WTC11 (cell line): ENCODE measurements around the gene JMJD7. TPM values are rescaled to one million over a fixed set of nuclear protein-coding genes. Genes with fewer than 3 reads are reported as not detected.
A peak's percentile ranks its signal among the peaks of the same experiment; 100 is the strongest.

ENCODE experiments used
- ATAC-seq: fragments of 200-7000 bp; cut with Tn5 transposase; 2 replicates; pipeline ENCODE4 v1.10.0; 2021; ENCODE audit warnings: mild to moderate bottlenecking, moderate library complexity
- CTCF ChIA-PET: fragments of 300-600 bp; sonication (Branson Sonifier 250); formaldehyde crosslinking; loops from one replicate; lab custom pipeline; 2021; ENCODE audit warnings: antibody characterized with exemption; lab: Charles Lee
- POLR2A ChIA-PET: fragments of 350-600 bp; sonication (Branson Sonifier 250); formaldehyde crosslinking; loops from one replicate; lab custom pipeline; 2021; ENCODE audit warnings: antibody characterized with exemption; lab: Charles Lee
- DNase-seq: peaks from one replicate; pipeline ENCODE4 v3.0.0; 2021; ENCODE audit warnings: low spot score
- H3K27ac Mint-ChIP-seq: 2 replicates; pipeline ENCODE4 v1.8.0; 2021; ENCODE audit warnings: mixed read lengths
- H3K27me3 Mint-ChIP-seq: 2 replicates; pipeline ENCODE4 v1.8.0; 2021; ENCODE audit warnings: low read depth, mild to moderate bottlenecking, moderate library complexity, mixed read lengths
- H3K36me3 Mint-ChIP-seq: 2 replicates; pipeline ENCODE4 v1.8.0; 2021; ENCODE audit warnings: mixed read lengths
- H3K4me1 Mint-ChIP-seq: 2 replicates; pipeline ENCODE4 v1.8.0; 2022; ENCODE audit warnings: mixed read lengths
- H3K4me3 Mint-ChIP-seq: 2 replicates; pipeline ENCODE4 v1.8.0; 2021; ENCODE audit warnings: mild to moderate bottlenecking, moderate library complexity, mixed read lengths
- H3K9me3 Mint-ChIP-seq: 2 replicates; pipeline ENCODE4 v1.8.0; 2021; ENCODE audit warnings: mixed read lengths
- ATF2 ChIP-seq: sonication (generic); formaldehyde crosslinking; IDR thresholded peaks from 2 replicates; pipeline ENCODE4 v1.8.1; 2022; ENCODE audit warnings: low read depth, missing genetic modification reagents, borderline replicate concordance
- CBFB ChIP-seq: sonication (generic); formaldehyde crosslinking; IDR thresholded peaks from 2 replicates; pipeline ENCODE4 v1.8.1; 2022; ENCODE audit warnings: mild to moderate bottlenecking, low read depth, missing genetic modification reagents
- CTCF ChIP-seq: fragments of 200-600 bp; IDR thresholded peaks from 2 replicates; pipeline ENCODE4 v1.8.0; 2022; ENCODE audit warnings: antibody characterized with exemption
- GTF2I ChIP-seq: fragments of 250-450 bp; sonication (Bioruptor Pico); conservative IDR thresholded peaks from 2 replicates; pipeline ENCODE4 v1.4.0; 2021; ENCODE audit warnings: mild to moderate bottlenecking
- MAX ChIP-seq: sonication (generic); formaldehyde crosslinking; IDR thresholded peaks from 2 replicates; pipeline ENCODE4 v1.8.0; 2022; ENCODE audit warnings: mild to moderate bottlenecking, missing genetic modification reagents
- MLX ChIP-seq: sonication (generic); formaldehyde crosslinking; IDR thresholded peaks from 2 replicates; pipeline ENCODE4 v1.8.1; 2023; ENCODE audit warnings: mild to moderate bottlenecking, missing genetic modification reagents, moderate library complexity
- PREB ChIP-seq: sonication (generic); formaldehyde crosslinking; IDR thresholded peaks from 2 replicates; pipeline ENCODE4 v1.8.1; 2022; ENCODE audit warnings: mild to moderate bottlenecking, missing genetic modification reagents, moderate library complexity, borderline replicate concordance
- SOX15 ChIP-seq: fragments of 250-450 bp; sonication (Bioruptor Pico); IDR thresholded peaks from 2 replicates; pipeline ENCODE4 v1.9.0; 2021; ENCODE audit warnings: mild to moderate bottlenecking
- TEAD4 ChIP-seq: sonication (generic); formaldehyde crosslinking; IDR thresholded peaks from 2 replicates; pipeline ENCODE4 v1.8.0; 2022; ENCODE audit warnings: mild to moderate bottlenecking, missing genetic modification reagents
- USF1 ChIP-seq: sonication (generic); formaldehyde crosslinking; IDR thresholded peaks from 2 replicates; pipeline ENCODE4 v1.8.0; 2022; ENCODE audit warnings: mild to moderate bottlenecking, missing genetic modification reagents
- ZBTB43 ChIP-seq: sonication (generic); formaldehyde crosslinking; IDR thresholded peaks from 2 replicates; pipeline ENCODE4 v1.8.1; 2023; ENCODE audit warnings: mild to moderate bottlenecking, missing genetic modification reagents
- ZNF138 ChIP-seq: sonication (generic); formaldehyde crosslinking; conservative IDR thresholded peaks from 2 replicates; pipeline ENCODE4 v1.8.1; 2022; ENCODE audit warnings: mild to moderate bottlenecking, moderate library complexity, missing genetic modification reagents
- ZNF232 ChIP-seq: sonication (generic); formaldehyde crosslinking; IDR thresholded peaks from 2 replicates; pipeline ENCODE4 v1.8.0; 2022; ENCODE audit warnings: mild to moderate bottlenecking, missing genetic modification reagents
- ZNF425 ChIP-seq: fragments of 250-450 bp; sonication (Bioruptor Pico); conservative IDR thresholded peaks from 2 replicates; pipeline ENCODE4 v1.9.0; 2021; ENCODE audit warnings: mild to moderate bottlenecking
- ZSCAN18 ChIP-seq: fragments of 250-450 bp; sonication (Bioruptor Pico); IDR thresholded peaks from 2 replicates; pipeline ENCODE4 v2.1.2; 2022; ENCODE audit warnings: mild to moderate bottlenecking, moderate library complexity
- total RNA-seq: library from RNA; stranded (reverse); gene quantifications from 3 replicates; pipeline ENCODE4 v1.2.3, GENCODE V29; 2021

JMJD7 gene
- total RNA-seq, 1 experiment from 2014 or later = 19.9 TPM

GRCh38 chr15:41880156-41880877 lies 52.4 kb downstream of the JMJD7 start:
- no peak for TF ChIP-seq MAX (CRISPR knock-in tag)
- no peak for TF ChIP-seq CBFB (CRISPR knock-in tag)
- TF ChIP-seq, all 79 proteins: peak for 0
- Mint-ChIP-seq H3K4me3 (no peak overlapping the region), H3K27me3 (peaks cover 33% of the 10 kb centered on the region), H3K36me3 (no peaks in the 10 kb centered on the region), H3K9me3 (no peaks in the 10 kb centered on the region), H3K4me1 (peaks cover 8% of the 10 kb centered on the region), H3K27ac (no peak overlapping the region)
- ATAC-seq (no peak), DNase-seq (no peak)
- ChIA-PET CTCF (interaction anchor here (1.1 to 1.9 kb wide), 3 partner anchors 22 to 106 kb away, joined by 8 to 9 read pairs (median 8); partner anchors contain the start of gene MAPKBP1), POLR2A (interaction anchor here (0.6 to 1.1 kb wide), 2 partner anchors 27 to 48 kb away, joined by 3 read pairs; no protein-coding TSS in a partner anchor)

GRCh38 chr15:41881086-41881485 lies 53.2 kb downstream of the JMJD7 start:
- no peak for TF ChIP-seq ZSCAN18
- TF ChIP-seq MAX (CRISPR knock-in tag) = no peak
- no peak for TF ChIP-seq SOX15
- TF ChIP-seq, all 79 proteins: peak for 0
- Mint-ChIP-seq H3K27ac (no peak overlapping the region), H3K27me3 (peaks cover 33% of the 10 kb centered on the region), H3K36me3 (no peaks in the 10 kb centered on the region), H3K4me3 (peak overlapping the region; percentile 51), H3K9me3 (no peaks in the 10 kb centered on the region), H3K4me1 (peaks cover 8% of the 10 kb centered on the region)
- no peak for DNase-seq
- ChIA-PET CTCF (interaction anchor here (1.0 to 2.1 kb wide), 5 partner anchors 10 to 107 kb away, joined by 3 to 9 read pairs (median 8); partner anchors contain the start of gene MAPKBP1), POLR2A (interaction anchor here (0.6 to 1.1 kb wide), 2 partner anchors 28 to 48 kb away, joined by 3 read pairs; no protein-coding TSS in a partner anchor)
- no peak for ATAC-seq

GRCh38 chr15:41881550-41881919 lies 53.6 kb downstream of the JMJD7 start:
- H3K9me3 Mint-ChIP-seq = no peaks in the 10 kb centered on the region
- no peak overlapping the region for H3K27ac Mint-ChIP-seq
- peaks cover 33% of the 10 kb centered on the region for H3K27me3 Mint-ChIP-seq
- no peak for DNase-seq
- no peak; the same call in 1 of the 2 replicates for ATAC-seq
- no peaks in the 10 kb centered on the region for H3K36me3 Mint-ChIP-seq
- CTCF ChIA-PET = interaction anchor here (1.0 to 2.1 kb wide), 6 partner anchors 11 to 107 kb away, joined by 3 to 9 read pairs (median 7); partner anchors contain the start of gene MAPKBP1
- POLR2A ChIA-PET = no interaction called here
- peaks cover 8% of the 10 kb centered on the region for H3K4me1 Mint-ChIP-seq
- peak overlapping the region; percentile 51 for H3K4me3 Mint-ChIP-seq
- TF ChIP-seq ZNF138 (CRISPR knock-in tag) = no peak
- TF ChIP-seq USF1 (CRISPR knock-in tag) = no peak
- no peak for TF ChIP-seq PREB
- no peak for TF ChIP-seq ZNF425 (CRISPR knock-in tag)
- no peak for TF ChIP-seq MLX (CRISPR knock-in tag)
- no peak for TF ChIP-seq ZNF232 (CRISPR knock-in tag)
- TF ChIP-seq TEAD4 (CRISPR knock-in tag) = no peak
- TF ChIP-seq CTCF = no peak
- no peak for TF ChIP-seq ZBTB43 (CRISPR knock-in tag)
- no peak for TF ChIP-seq GTF2I
- TF ChIP-seq ATF2 (CRISPR knock-in tag) = no peak
